Hepatocyte (in vitro differentiated cells): ENCODE measurements around the gene FBXL17. TPM values are rescaled to one million over a fixed set of nuclear protein-coding genes. Genes with fewer than 3 reads are reported as not detected.

ENCODE experiments used
- DNase-seq: peaks from one replicate; pipeline ENCODE4 v3.0.0-alpha.2; 2016; ENCODE audit warnings: low spot score
- H2AFZ ChIP-seq: fragments of 200-600 bp; sonication (generic); 2 replicates; pipeline ENCODE4 v1.6.0; 2016; ENCODE audit warnings: antibody characterized with exemption, mild to moderate bottlenecking
- H3K27ac ChIP-seq: fragments of 200-600 bp; sonication (generic); 2 replicates; pipeline ENCODE4 v1.5.1; 2016; ENCODE audit warnings: mild to moderate bottlenecking
- H3K27me3 ChIP-seq: fragments of 200-600 bp; sonication (generic); 2 replicates; pipeline ENCODE4 v1.6.1; 2016
- H3K36me3 ChIP-seq: fragments of 200-600 bp; sonication (generic); replicated peaks from 2 replicates; pipeline ENCODE4 v1.5.1; 2016; ENCODE audit warnings: low read depth; ENCODE audit not compliant: insufficient read depth
- H3K4me1 ChIP-seq: fragments of 200-600 bp; sonication (generic); 2 replicates; pipeline ENCODE4 v1.5.1; 2016; ENCODE audit warnings: mild to moderate bottlenecking, moderate library complexity; ENCODE audit not compliant: insufficient read depth
- H3K4me2 ChIP-seq: fragments of 200-600 bp; sonication (generic); 2 replicates; pipeline ENCODE4 v1.6.0; 2016
- H3K4me3 ChIP-seq: fragments of 200-600 bp; sonication (generic); 2 replicates; pipeline ENCODE4 v1.5.1; 2016; ENCODE audit warnings: mild to moderate bottlenecking
- H3K79me2 ChIP-seq: fragments of 200-600 bp; sonication (generic); 2 replicates; pipeline ENCODE4 v1.6.0; 2017; ENCODE audit warnings: mild to moderate bottlenecking
- H3K9me2 ChIP-seq: fragments of 200-600 bp; sonication (generic); replicated peaks from 2 replicates; pipeline ENCODE4 v1.6.0; 2017; ENCODE audit warnings: mild to moderate bottlenecking; ENCODE audit not compliant: insufficient read depth
- H3K9me3 ChIP-seq: fragments of 200-600 bp; sonication (generic); 2 replicates; pipeline ENCODE4 v1.5.1; 2016; ENCODE audit warnings: low read depth, mild to moderate bottlenecking
- H4K20me1 ChIP-seq: fragments of 200-600 bp; sonication (generic); 2 replicates; pipeline ENCODE4 v1.6.0; 2016; ENCODE audit warnings: mild to moderate bottlenecking; ENCODE audit not compliant: insufficient read depth, poor library complexity, severe bottlenecking
- CTCF ChIP-seq: fragments of 200-600 bp; sonication (generic); IDR thresholded peaks from 2 replicates; pipeline ENCODE4 v1.5.1; 2016; ENCODE audit warnings: antibody characterized with exemption, mild to moderate bottlenecking; ENCODE audit not compliant: poor library complexity
- EZH2 ChIP-seq: fragments of 200-600 bp; sonication (generic); IDR thresholded peaks from 2 replicates; pipeline ENCODE4 v1.6.1; 2016; ENCODE audit warnings: antibody characterized with exemption, mild to moderate bottlenecking, borderline replicate concordance
- EZH2phosphoT487 ChIP-seq: fragments of 200-600 bp; sonication (generic); IDR thresholded peaks from one replicate; pipeline ENCODE4 v1.6.1; 2018; ENCODE audit warnings: antibody characterized with exemption, mild to moderate bottlenecking, low read depth, moderate library complexity; ENCODE audit not compliant: unreplicated experiment, severe bottlenecking
- WGBS: methylation state at CpG from one replicate; pipeline ENCODE4 v1.1.6; 2016; ENCODE audit warnings: low lambda C conversion rate; ENCODE audit errors: missing lambda C conversion rate; 5-methylcytosine and 5-hydroxymethylcytosine counted together
- polyA plus RNA-seq: library from polyadenylated mRNA; unstranded; fragments of >200 nt; fragmentation: Nextera tagmentation; extraction: Ambion mirVana; gene quantifications from 2 replicates; pipeline ENCODE4 v1.2.1, GENCODE V29; 2016
- total RNA-seq: library from RNA; depleted of rRNA; stranded (reverse); fragments of >200 nt; gene quantifications from 2 replicates; pipeline ENCODE4 v1.2.3, GENCODE V29; 2014

Gene FBXL17
- total and polyA plus RNA-seq, 2 experiments from 2014 or later: 12.5 to 18.2 TPM

- Histone ChIP-seq H3K79me2 (no peaks in the 10 kb centered on the region), H3K4me1 (peaks cover 6% of the 10 kb centered on the region), H4K20me1 (no peaks in the 10 kb centered on the region), H3K36me3 (no peaks in the 10 kb centered on the region), H3K9me2 (no peaks in the 10 kb centered on the region), H3K9me3 (no peaks in the 10 kb centered on the region), H2AFZ (no peak overlapping the region), H3K27ac (no peak overlapping the region), H3K4me3 (no peak overlapping the region), H3K27me3 (no peaks in the 10 kb centered on the region), H3K4me2 (no peak overlapping the region)
- TF ChIP-seq CTCF: no peak
- no peak for TF ChIP-seq EZH2
- TF ChIP-seq EZH2phosphoT487: no peak
- 95% methylated on average over 7 of the region's 7 CpGs for WGBS
- DNase-seq: no peak
These were observed 132.7 kb downstream of the FBXL17 start for GRCh38 chr5:108249095-108249784.

DNA sequence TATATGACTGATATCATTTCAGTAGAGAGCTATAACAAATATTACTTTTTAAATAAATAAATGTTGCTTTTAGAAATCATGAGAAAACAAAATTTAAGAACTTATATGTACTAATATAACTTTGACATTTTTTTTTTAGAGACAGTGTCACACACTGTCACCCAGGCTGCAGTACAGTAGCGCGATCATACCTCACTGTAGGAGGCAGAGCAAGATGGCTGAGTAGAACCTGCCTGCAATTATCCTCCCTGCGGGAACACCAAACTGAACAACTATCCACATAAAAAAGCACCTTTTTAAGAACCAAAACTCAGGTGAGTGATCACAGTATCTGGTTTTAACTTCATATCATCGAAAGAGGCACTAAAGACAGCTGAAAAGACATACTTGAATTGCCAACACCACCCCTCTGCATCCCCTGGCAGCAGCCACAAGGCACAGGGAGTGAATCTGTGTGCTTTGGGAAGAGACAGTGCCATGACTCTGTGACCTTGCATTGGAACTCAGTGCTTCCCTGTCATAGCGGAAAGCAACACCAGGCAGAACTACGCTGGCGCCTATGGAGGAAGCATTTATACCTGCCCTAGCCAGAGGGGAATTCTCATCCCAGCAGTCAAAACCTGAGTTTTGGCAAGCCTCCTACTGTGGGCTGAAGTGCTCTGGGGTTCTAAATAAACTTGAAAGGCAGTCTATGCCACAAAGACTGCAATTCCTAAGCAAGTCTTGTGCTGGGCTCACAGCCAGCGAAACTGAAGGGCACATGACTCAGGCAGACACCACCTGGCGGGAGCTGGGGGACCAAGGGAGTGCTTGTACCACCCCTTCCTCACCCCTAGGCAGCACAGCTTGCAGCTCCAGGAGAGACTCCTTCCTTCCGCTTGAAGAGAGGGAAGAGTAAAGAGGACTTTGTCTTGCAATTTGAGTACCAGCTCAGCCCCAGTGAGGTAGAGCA is 142.7 kb downstream of the FBXL17 start:
- TF ChIP-seq EZH2 (no peak), EZH2phosphoT487 (no peak), CTCF (no peak)
- Histone ChIP-seq H3K4me1 (no peaks in the 10 kb centered on the region), H3K36me3 (no peaks in the 10 kb centered on the region), H3K79me2 (no peaks in the 10 kb centered on the region), H3K27me3 (no peaks in the 10 kb centered on the region), H4K20me1 (no peaks in the 10 kb centered on the region), H3K9me2 (no peaks in the 10 kb centered on the region), H3K4me2 (no peak overlapping the region), H2AFZ (no peak overlapping the region), H3K9me3 (no peaks in the 10 kb centered on the region), H3K4me3 (no peak overlapping the region), H3K27ac (no peak overlapping the region)
- no peak for DNase-seq
- 87% methylated on average over 10 of the region's 10 CpGs for WGBS

DNA sequence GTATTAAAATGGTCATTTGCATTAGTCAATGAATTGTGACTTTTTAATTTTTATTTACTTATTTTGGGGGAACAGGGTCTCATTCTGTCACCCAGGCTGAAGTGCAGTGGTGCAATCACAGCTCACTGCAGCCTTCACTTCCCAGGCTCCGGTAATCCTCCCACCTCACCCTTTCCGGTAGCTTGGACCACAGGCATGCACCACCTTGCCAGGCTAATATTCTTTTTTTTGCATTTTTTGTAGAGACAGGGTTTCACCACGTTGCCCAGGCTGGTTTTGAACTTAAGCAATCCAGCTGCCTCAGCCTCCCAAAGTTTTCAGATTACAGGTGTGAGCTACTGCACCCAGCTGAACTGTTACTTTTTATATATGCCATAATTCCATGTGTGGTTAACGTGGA is 143.4 kb downstream of the FBXL17 start:
- no peaks in the 10 kb centered on the region for H4K20me1 ChIP-seq
- H3K27me3 ChIP-seq: no peaks in the 10 kb centered on the region
- H3K4me1 ChIP-seq: peaks cover 4% of the 10 kb centered on the region
- H3K9me2 ChIP-seq: no peaks in the 10 kb centered on the region
- no peak for DNase-seq
- H3K4me3 ChIP-seq: no peak overlapping the region
- no peaks in the 10 kb centered on the region for H3K9me3 ChIP-seq
- no peaks in the 10 kb centered on the region for H3K36me3 ChIP-seq
- H2AFZ ChIP-seq: no peak overlapping the region
- WGBS: 94% methylated on average over 4 of the region's 4 CpGs
- H3K27ac ChIP-seq: no peak overlapping the region
- TF ChIP-seq EZH2 (no peak), CTCF (no peak), EZH2phosphoT487 (no peak)
- no peaks in the 10 kb centered on the region for H3K79me2 ChIP-seq
- H3K4me2 ChIP-seq: no peak overlapping the region
